ENCODE measurements around the gene BRINP1. TPM values are rescaled to one million over a fixed set of nuclear protein-coding genes. Genes with fewer than 3 reads are reported as not detected.

The BRINP1 gene, protein sequence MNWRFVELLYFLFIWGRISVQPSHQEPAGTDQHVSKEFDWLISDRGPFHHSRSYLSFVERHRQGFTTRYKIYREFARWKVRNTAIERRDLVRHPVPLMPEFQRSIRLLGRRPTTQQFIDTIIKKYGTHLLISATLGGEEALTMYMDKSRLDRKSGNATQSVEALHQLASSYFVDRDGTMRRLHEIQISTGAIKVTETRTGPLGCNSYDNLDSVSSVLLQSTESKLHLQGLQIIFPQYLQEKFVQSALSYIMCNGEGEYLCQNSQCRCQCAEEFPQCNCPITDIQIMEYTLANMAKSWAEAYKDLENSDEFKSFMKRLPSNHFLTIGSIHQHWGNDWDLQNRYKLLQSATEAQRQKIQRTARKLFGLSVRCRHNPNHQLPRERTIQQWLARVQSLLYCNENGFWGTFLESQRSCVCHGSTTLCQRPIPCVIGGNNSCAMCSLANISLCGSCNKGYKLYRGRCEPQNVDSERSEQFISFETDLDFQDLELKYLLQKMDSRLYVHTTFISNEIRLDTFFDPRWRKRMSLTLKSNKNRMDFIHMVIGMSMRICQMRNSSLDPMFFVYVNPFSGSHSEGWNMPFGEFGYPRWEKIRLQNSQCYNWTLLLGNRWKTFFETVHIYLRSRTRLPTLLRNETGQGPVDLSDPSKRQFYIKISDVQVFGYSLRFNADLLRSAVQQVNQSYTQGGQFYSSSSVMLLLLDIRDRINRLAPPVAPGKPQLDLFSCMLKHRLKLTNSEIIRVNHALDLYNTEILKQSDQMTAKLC
- total RNA-seq (2021; fragmentation: NEBNext Ultra II Directional; extraction: Animal tissue kit (Norgen Biotek cat#: 25700)) (20.3 and 20.5 TPM in 2 replicates), polyA plus RNA-seq (2011; rRNA removed) (19.3 and 19.5 TPM in 2 replicates), polyA minus RNA-seq (2011; rRNA and poly(A)+ RNA removed) (26.5 and 27.0 TPM in 2 replicates)
- 15.0 TPM for polyA plus RNA-seq (2011; cell fraction: cytosol; rRNA removed)
- polyA plus RNA-seq (2011; cell fraction: nucleus; rRNA removed), result 22.6 TPM
- 16.9 to 20.4 TPM (median 18.7 TPM) in 4 replicates for polyA plus RNA-seq (2012, experiment 1 of 2)
- polyA plus RNA-seq (2012, experiment 2 of 2), result 6.2 TPM
- polyA plus RNA-seq (2013, experiment 1 of 2), result 24.9 TPM
- 28.3 TPM for polyA plus RNA-seq (2013, experiment 2 of 2)
- 16.6 TPM for polyA minus RNA-seq (2011; cell fraction: cytosol; rRNA and poly(A)+ RNA removed)
- polyA minus RNA-seq (2011; cell fraction: nucleus; rRNA and poly(A)+ RNA removed), result 46.0 TPM
- long read RNA-seq, experiment 1, transcript BRINP1-201 (8 exons, 3,202 nt), result major isoform, 12 of 29 reads
- long read RNA-seq, experiment 1, partial matches to known transcripts, result 15 of 29 reads
- long read RNA-seq, experiment 1, other reads (novel, unspliced or antisense), result 2 of 29 reads
- long read RNA-seq, experiment 2, partial matches to known transcripts, result 1 of 3 reads
- long read RNA-seq, experiment 2, other reads (novel, unspliced or antisense), result 0 of 3 reads

DNA sequence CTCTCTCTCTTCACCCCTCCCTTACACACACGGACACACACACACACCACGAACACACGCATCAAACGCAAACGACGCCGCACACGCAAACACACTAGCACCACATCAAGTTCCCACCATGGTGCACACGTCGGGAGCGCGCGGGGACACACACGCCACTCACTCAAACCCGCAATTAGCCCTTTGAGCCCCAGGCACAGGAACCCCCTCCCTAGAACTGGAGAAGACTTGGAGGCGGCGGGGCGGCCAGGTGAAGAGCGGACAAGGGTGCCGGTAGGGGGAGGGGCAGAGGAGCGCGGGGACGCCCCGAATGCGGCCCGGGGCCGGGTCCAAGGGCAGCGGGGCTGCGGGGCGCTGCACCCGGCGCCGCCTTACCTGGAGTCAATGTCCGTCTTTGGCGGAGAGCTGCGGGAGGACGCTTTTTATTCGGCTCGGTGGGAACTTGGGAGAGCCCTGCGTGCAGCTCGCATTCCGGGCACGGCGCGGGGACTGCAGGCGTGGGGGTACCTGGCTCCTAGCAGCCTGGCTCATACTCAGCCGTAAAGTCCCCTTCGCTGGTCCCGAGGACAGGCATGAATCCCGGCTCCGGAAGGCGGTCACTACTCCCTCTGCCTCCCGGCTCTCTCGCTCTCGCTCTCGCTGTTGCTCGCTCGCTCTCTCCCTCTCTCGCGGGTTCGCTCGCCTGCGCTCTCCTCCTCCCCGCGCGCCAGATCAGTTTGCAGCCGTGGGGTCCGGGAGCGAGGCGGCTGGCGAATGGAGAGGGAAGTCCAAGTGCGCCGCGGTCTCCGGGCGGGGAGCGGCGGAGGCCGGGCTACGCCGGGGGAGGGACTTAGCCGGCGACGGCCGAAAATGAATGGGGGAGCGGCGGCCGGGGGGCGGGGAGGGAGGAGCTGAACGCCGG lies at the start of gene BRINP1:
Gene BRINP1 (minus strand): TSS at position 755 of the 901 bp plus-strand sequence. CDS start 56,080 bp downstream, outside the sequence.
- H4K8ac ChIP-seq (ENCODE audit: extremely low read depth, insufficient read depth, low read length), result no peak within 1 kb of the TSS
- no peak for FAIRE-seq
- H3K27ac ChIP-seq (ENCODE audit: low read depth, low read length), result no peak within 1 kb of the TSS; the same call in 1 of the 2 replicates
- H3K79me2 ChIP-seq (ENCODE audit: control insufficient read depth in 1 of 2, insufficient read depth in 2 of 2, low read length in 2 of 2), result peaks cover 0 to 23% of the 10 kb centered on the region in 2 experiments; a peak in 2 of 4 replicates
- peak; percentile 49 to 81 for DNase-seq (ENCODE audit: low read depth in 1 of 2, low spot score in 2 of 2)
- H3K23me2 ChIP-seq (ENCODE audit: low read depth, low read length), result peaks cover 15% of the 10 kb centered on the region
- H2AFZ ChIP-seq (ENCODE audit: low read length), result peak within 1 kb of the TSS; percentile 88
- WGBS, 2 experiments (ENCODE audit: extremely low coverage in 1 of 2, insufficient coverage in 1 of 2, insufficient read length in 1 of 2, insufficient replicate concordance in 2 of 2, low coverage in 1 of 2, low lambda C conversion rate in 2 of 2, missing lambda C conversion rate in 1 of 2), result 1% methylated on average over 56 of the region's 91 CpGs; no CpG with 5 or more reads in 1 of the 2 experiments
- peak within 1 kb of the TSS; percentile 48; the same call in 1 of the 2 replicates for H2BK15ac ChIP-seq (ENCODE audit: low read length)
- peaks cover 3 to 15% (median 6%) of the 10 kb centered on the region in 4 experiments; a peak in 6 of 7 replicates for H3K4me1 ChIP-seq (replicated peaks in 1 of 4; ENCODE audit: control insufficient read depth in 3 of 4, insufficient read depth in 4 of 4, low read length in 3 of 4)
- H2BK20ac ChIP-seq (ENCODE audit: low read length), result no peak within 1 kb of the TSS
- peak within 1 kb of the TSS; percentile 55; the same call in 1 of the 2 replicates for H2BK5ac ChIP-seq (ENCODE audit: low read depth, low read length)
- POLR2A ChIA-PET (ENCODE audit: partially characterized antibody), result interaction anchor here (0.6 to 1.1 kb wide), 2 partner anchors 70 to 255 kb away, joined by 3 read pairs; no protein-coding TSS in a partner anchor
- CTCF ChIA-PET (ENCODE audit: partially characterized antibody), result interaction anchor here (0.8 to 1.9 kb wide), 6 partner anchors 8 to 980 kb away, joined by 3 to 5 read pairs (median 4); no protein-coding TSS in a partner anchor
- no peak within 1 kb of the TSS for H4K5ac ChIP-seq (ENCODE audit: insufficient read length, low read depth, low read length)
- H4K20me1 ChIP-seq (replicated peaks in 1 of 2; ENCODE audit: control insufficient read depth in 1 of 2, insufficient read depth in 2 of 2, low read length in 2 of 2), result peaks cover 0 to 4% of the 10 kb centered on the region in 2 experiments
- peak within 1 kb of the TSS; percentile 38 for H2BK120ac ChIP-seq (replicated peaks; ENCODE audit: low read depth, low read length)
- H2BK12ac ChIP-seq (ENCODE audit: low read depth, low read length), result peak within 1 kb of the TSS; percentile 91; the same call in 1 of the 2 replicates
- H3K14ac ChIP-seq (ENCODE audit: insufficient read length), result no peak within 1 kb of the TSS
- no peaks in the 10 kb centered on the region for H3K9me3 ChIP-seq (ENCODE audit: insufficient read depth in 2 of 2, low read depth in 1 of 2, low read length in 1 of 2)
- H3K23ac ChIP-seq (ENCODE audit: insufficient read length), result no peak within 1 kb of the TSS
- peak within 1 kb of the TSS; percentile 81 for H3K18ac ChIP-seq (ENCODE audit: extremely low read depth, low read length)
- no peaks in the 10 kb centered on the region for H3K79me1 ChIP-seq (ENCODE audit: low read depth, low read length)
- peak within 1 kb of the TSS; percentile 46 to 67 (median 64) for H3K9ac ChIP-seq (replicated peaks in 1 of 4; ENCODE audit: extremely low read depth in 1 of 4, low read depth in 3 of 4, low read length in 3 of 4)
- peaks cover 0 to 8% (median 5%) of the 10 kb centered on the region in 4 experiments; a peak in 5 of 7 replicates for H3K27me3 ChIP-seq (replicated peaks in 1 of 4; ENCODE audit: control insufficient read depth in 3 of 4, extremely low read depth in 1 of 4, insufficient read depth in 3 of 4, low read length in 3 of 4)
- peak within 1 kb of the TSS; percentile 47; the same call in 1 of the 2 replicates for H2AK5ac ChIP-seq (ENCODE audit: low read depth, low read length)
- no peaks in the 10 kb centered on the region for H3K36me3 ChIP-seq (ENCODE audit: control insufficient read depth in 2 of 4, insufficient read depth in 4 of 4, low read length in 3 of 4)
- peak within 1 kb of the TSS; percentile 52 for H3K56ac ChIP-seq (replicated peaks; ENCODE audit: insufficient read length, low read depth, low read length)
- peak within 1 kb of the TSS; percentile 19 for H3K4ac ChIP-seq (replicated peaks; ENCODE audit: insufficient read length, low read depth, low read length)
- H3K4me2 ChIP-seq (ENCODE audit: insufficient read depth in 1 of 2, low read depth in 2 of 2, low read length in 2 of 2), result peak within 1 kb of the TSS; percentile 97 to 98
- H3K4me3 ChIP-seq (ENCODE audit: extremely low read depth in 1 of 4, insufficient read depth in 2 of 4, low read depth in 3 of 4, low read length in 4 of 4), result peak within 1 kb of the TSS; percentile 85 to 97 (median 88)
- no peak within 1 kb of the TSS for H4K91ac ChIP-seq (replicated peaks; ENCODE audit: insufficient read length, low read length)
- TF ChIP-seq CEBPB (IDR thresholded peaks at IDR 0.05; ENCODE audit: low read depth, low read length) (no peak), CHD2 (IDR thresholded peaks at IDR 0.05; ENCODE audit: low read length) (peak; percentile 76), PHF8 (conservative IDR thresholded peaks at IDR 0.05; ENCODE audit: low read depth, low read length) (0 out of 2 replicates have a peak, but pooled peaks have one; percentile 42)
- TF ChIP-seq, protein P1, sequence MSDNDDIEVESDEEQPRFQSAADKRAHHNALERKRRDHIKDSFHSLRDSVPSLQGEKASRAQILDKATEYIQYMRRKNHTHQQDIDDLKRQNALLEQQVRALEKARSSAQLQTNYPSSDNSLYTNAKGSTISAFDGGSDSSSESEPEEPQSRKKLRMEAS (IDR thresholded peaks at IDR 0.05), result no peak; the same call in 1 of the 2 replicates
